Erythroblast (primary cell): Measurements from ENCODE around the gene MAB21L4.

ENCODE experiments used
- GATA1 ChIP-seq: IDR thresholded peaks from 2 replicates; pipeline ENCODE4 v1.6.1; 2011; ENCODE audit warnings: low read depth, mild to moderate bottlenecking, control low read depth, low read length, moderate library complexity
- POLR2A ChIP-seq: IDR thresholded peaks from 2 replicates; pipeline ENCODE4 v1.6.1; 2011; ENCODE audit warnings: mild to moderate bottlenecking, low read length

- TF ChIP-seq POLR2A (no peak), GATA1 (no peak)
These were observed 2.3 kb upstream of the MAB21L4 start for GRCh38 chr2:240898108-240898730.
